K562 (cell line): ENCODE data around the gene GTF2A2. TPM values are rescaled to one million over a fixed set of nuclear protein-coding genes. Genes with fewer than 3 reads are reported as not detected.

Experiments used
- CREM ChIP-seq: IDR thresholded peaks from 2 replicates; pipeline ENCODE4 v1.6.1; 2014; ENCODE audit warnings: antibody characterized with exemption, low read depth
- ELF1 ChIP-seq: fragments of 200-800 bp; sonication (Bioruptor generic); IDR thresholded peaks from 2 replicates; pipeline ENCODE4 v1.6.1; 2016; ENCODE audit warnings: missing genetic modification characterization, missing compliant biosample characterization
- HDAC3 ChIP-seq: fragments of 450-650 bp; IDR thresholded peaks from 2 replicates; pipeline ENCODE4 v1.6.1; 2018; ENCODE audit warnings: borderline replicate concordance, mild to moderate bottlenecking, moderate library complexity; ENCODE audit not compliant: partially characterized antibody
- HMGN3 ChIP-seq: IDR thresholded peaks from 2 replicates; pipeline ENCODE4 v1.6.1; 2011; ENCODE audit warnings: borderline replicate concordance, low read depth, mild to moderate bottlenecking, mixed read lengths, low read length; ENCODE audit not compliant: insufficient read length; ENCODE audit errors: extremely low read depth
- L3MBTL2 ChIP-seq: fragments of 450-650 bp; IDR thresholded peaks from 2 replicates; pipeline ENCODE4 v1.6.1; 2016; ENCODE audit warnings: mild to moderate bottlenecking, moderate library complexity
- MEF2D ChIP-seq: conservative IDR thresholded peaks from 2 replicates; pipeline ENCODE4 v1.6.1; 2016; ENCODE audit warnings: low read depth, missing genetic modification characterization, missing compliant biosample characterization
- MTA3 ChIP-seq: fragments of 450-650 bp; formaldehyde crosslinking; IDR thresholded peaks from 2 replicates; pipeline ENCODE4 v1.6.1; 2017; ENCODE audit warnings: mild to moderate bottlenecking, borderline replicate concordance
- MYC ChIP-seq, 2 experiments: fragments of 250-450 bp in 1 of 2; sonication (Bioruptor Pico) in 1 of 2; IDR thresholded peaks; 2 replicates each; pipeline versions ENCODE4 v1.5.1 to v1.6.1; 2012 to 2021; ENCODE audit warnings: low read depth in 2 of 2, borderline replicate concordance in 1 of 2, improper control_type of control experiment in 1 of 2, low read length in 1 of 2, mild to moderate bottlenecking in 1 of 2, moderate library complexity in 1 of 2
- NFE2 ChIP-seq: IDR thresholded peaks from 2 replicates; pipeline ENCODE4 v1.6.1; 2014; ENCODE audit warnings: antibody characterized with exemption, low read depth
- NFIC ChIP-seq: fragments of 450-650 bp; IDR thresholded peaks from 2 replicates; pipeline ENCODE4 v1.6.1; 2017; ENCODE audit warnings: mild to moderate bottlenecking, inconsistent platforms
- NR1H2 ChIP-seq: sonication (generic); formaldehyde crosslinking; IDR thresholded peaks from 2 replicates; pipeline ENCODE4 v1.4.0; 2020; ENCODE audit warnings: mild to moderate bottlenecking, missing genetic modification reagents
- PML ChIP-seq: IDR thresholded peaks from 2 replicates; pipeline ENCODE4 v1.6.1; 2012; ENCODE audit warnings: low read length, inconsistent platforms
- PTTG1 ChIP-seq: fragments of 450-650 bp; IDR thresholded peaks from 2 replicates; pipeline ENCODE4 v1.6.1; 2016; ENCODE audit warnings: low read depth, mild to moderate bottlenecking, missing genetic modification characterization, missing compliant biosample characterization
- RBBP5 ChIP-seq: fragments of 200-600 bp; sonication (generic); IDR thresholded peaks from 2 replicates; pipeline ENCODE4 v1.6.1; 2012; ENCODE audit warnings: borderline replicate concordance, mild to moderate bottlenecking, low read length, control low read depth, inconsistent platforms; ENCODE audit not compliant: insufficient read depth, poor library complexity, severe bottlenecking
- SRSF9 ChIP-seq: fragments of 200-400 bp; formaldehyde crosslinking; IDR thresholded peaks from 2 replicates; pipeline ENCODE4 v1.6.1; 2017; ENCODE audit warnings: low read depth, low read length, borderline replicate concordance
- TAF9B ChIP-seq: fragments of 450-650 bp; IDR thresholded peaks from 2 replicates; pipeline ENCODE4 v1.6.1; 2018; ENCODE audit warnings: mild to moderate bottlenecking; ENCODE audit not compliant: partially characterized antibody
- TBP ChIP-seq: optimal IDR thresholded peaks from 2 replicates; pipeline ENCODE3; 2011; ENCODE audit warnings: low read depth, low read length, improper control_type of control experiment
- TEAD4 ChIP-seq, 2 experiments: sonication (generic) in 1 of 2; formaldehyde crosslinking in 1 of 2; IDR thresholded peaks; 2 replicates each; pipeline versions ENCODE4 v1.6.1 to v1.8.0; 2012 to 2022; ENCODE audit warnings: borderline replicate concordance in 1 of 2, inconsistent platforms in 1 of 2, low read length in 1 of 2, mild to moderate bottlenecking in 1 of 2, missing genetic modification reagents in 1 of 2
- THRB ChIP-seq: fragments of 450-650 bp; formaldehyde crosslinking; conservative IDR thresholded peaks from 2 replicates; pipeline ENCODE4 v1.4.0; 2022; ENCODE audit warnings: mild to moderate bottlenecking, missing genetic modification characterization
- ZBTB2 ChIP-seq: fragments of 450-650 bp; IDR thresholded peaks from 2 replicates; pipeline ENCODE4 v1.6.1; 2016; ENCODE audit warnings: antibody characterized with exemption
- ZFP30 ChIP-seq: fragments of 250-450 bp; sonication (Bioruptor Pico); IDR thresholded peaks from 2 replicates; pipeline ENCODE4 v1.8.0; 2022; ENCODE audit warnings: moderate library complexity, mild to moderate bottlenecking, inconsistent platforms, borderline replicate concordance
- ZNF740 ChIP-seq, 3 experiments: fragments of 200-800 bp in 1 of 3; sonication (Bioruptor generic) in 1 of 3; sonication (generic) in 1 of 3; formaldehyde crosslinking in 1 of 3; IDR thresholded peaks; 2 replicates each; pipeline versions ENCODE4 v1.6.1 to v1.8.0; 2016 to 2022; ENCODE audit warnings: mild to moderate bottlenecking in 2 of 3, missing compliant biosample characterization in 2 of 3, missing genetic modification characterization in 2 of 3, missing genetic modification reagents in 1 of 3
- ZNF780A ChIP-seq: fragments of 250-450 bp; sonication (Bioruptor Pico); IDR thresholded peaks from 2 replicates; pipeline ENCODE4 v1.5.0; 2021; ENCODE audit warnings: mild to moderate bottlenecking
- polyA plus RNA-seq, 8 experiments: library from polyadenylated mRNA; depleted of rRNA in 4 of 8; stranded (reverse) in 5 of 8; unstranded in 3 of 8; fragments of >200 nt; fragmentation: Nextera tagmentation in 2 of 8; fragmentation: Illumina TruSeq in 1 of 8; extraction: Ambion mirVana in 2 of 8; extraction: Trizol in 1 of 8; gene quantifications; 2 replicates each; pipeline versions ENCODE4 v1.2.1 to v1.2.3, GENCODE V29; 2011 to 2014; ENCODE audit warnings: inconsistent platforms in 1 of 8, missing spikeins in 1 of 8
- total RNA-seq, 7 experiments: library from RNA; depleted of rRNA in 6 of 7; stranded (reverse); fragments of >200 nt in 6 of 7; fragmentation: Illumina TruSeq in 2 of 7; extraction: Trizol in 2 of 7; gene quantifications; 2 replicates each; pipeline versions ENCODE4 v1.2.1 to v1.2.3, GENCODE V29; 2011 to 2021; ENCODE audit warnings: low replicate concordance in 1 of 7

The GTF2A2 gene
- total and polyA plus RNA-seq, 9 of the 15 experiments (the other 6 are each of a cell fraction or from before 2014, with no cell fraction given), result 128 to 656 (median 172) TPM

- TF ChIP-seq THRB (CRISPR knock-in tag) (no peak), NFE2 (no peak), MTA3 (no peak), MEF2D (tag) (no peak), ZNF780A (CRISPR knock-in tag) (no peak), TBP (peak; percentile 86), ZNF740 (CRISPR knock-in tag; IDR thresholded peaks at IDR 0.05) (0 out of 2 replicates have a peak, but pooled peaks have one; percentile 33), ZNF740 (tag; IDR thresholded peaks at IDR 0.05) (no peak), SRSF9 (no peak), NR1H2 (CRISPR knock-in tag) (no peak), L3MBTL2 (peak; percentile 71), NFIC (0 out of 2 replicates have a peak, but pooled peaks have one; percentile 22), RBBP5 (peak; percentile 96), HDAC3 (no peak), ELF1 (peak; percentile 88), HMGN3 (peak; percentile 85), TAF9B (peak; percentile 90), ZBTB2 (no peak), MYC (IDR thresholded peaks at IDR 0.05; ENCODE audit: low read depth, low read length) (peak; percentile 73; the same call in 1 of the 2 replicates), MYC (CRISPR knock-in tag; IDR thresholded peaks at IDR 0.05; ENCODE audit: borderline replicate concordance, low read depth) (no peak), PTTG1 (no peak), PML (peak; percentile 37; the same call in 1 of the 2 replicates), CREM (peak; percentile 69; the same call in 1 of the 2 replicates), ZFP30 (no peak), TEAD4 (IDR thresholded peaks at IDR 0.05; ENCODE audit: low read length) (no peak), TEAD4 (CRISPR knock-in tag; IDR thresholded peaks at IDR 0.05; ENCODE audit: borderline replicate concordance) (no peak)
These were observed at the start of gene GTF2A2 (continued) for GRCh38 chr15:59656897-59657634.
